DMS153 treated with DMSO at 0.1 percent for 48 hours (cell line): ENCODE measurements around the gene OR2T27.
"Not testable (repeated sequence)": the region's sequence is repeated elsewhere in the genome, so short reads cannot be mapped to it uniquely, and the experiment has no call there.

ENCODE experiments used
- DNase-seq: peaks from one replicate; lab custom pipeline; 2025; ENCODE audit not compliant: unreplicated experiment; lab: John Stamatoyannopoulos, UW

Gene OR2T27

GRCh38 chr1:248641583-248641982 lies 13.7 kb downstream of the OR2T27 start:
- not testable (repeated sequence) for DNase-seq

- not testable (repeated sequence) for DNase-seq
Measured at GRCh38 chr1:248640906-248641305, 14.4 kb downstream of the OR2T27 start.

DNA sequence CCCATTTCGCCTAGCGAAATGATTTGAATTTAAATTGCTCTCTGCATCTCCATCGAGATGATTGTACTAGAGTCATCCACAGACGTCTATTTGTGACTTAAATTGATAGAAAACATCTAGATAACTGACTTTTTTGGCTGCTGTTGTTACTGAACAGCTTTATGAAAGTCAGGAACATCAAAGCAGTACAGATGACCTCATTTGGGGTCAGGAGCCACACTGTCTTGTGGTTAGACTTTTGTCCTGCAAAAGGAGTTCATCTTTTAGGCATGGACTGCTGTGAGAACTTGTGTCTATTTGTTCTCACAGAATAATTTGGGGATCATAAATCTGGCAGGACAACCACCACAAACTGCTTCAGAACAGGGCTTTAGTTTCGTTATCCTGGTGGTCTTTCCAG lies 15.7 kb downstream of the OR2T27 start:
- not testable (repeated sequence) for DNase-seq

GRCh38 chr1:248636612-248637011 lies 18.7 kb downstream of the OR2T27 start:
- not testable (repeated sequence) for DNase-seq

DNA sequence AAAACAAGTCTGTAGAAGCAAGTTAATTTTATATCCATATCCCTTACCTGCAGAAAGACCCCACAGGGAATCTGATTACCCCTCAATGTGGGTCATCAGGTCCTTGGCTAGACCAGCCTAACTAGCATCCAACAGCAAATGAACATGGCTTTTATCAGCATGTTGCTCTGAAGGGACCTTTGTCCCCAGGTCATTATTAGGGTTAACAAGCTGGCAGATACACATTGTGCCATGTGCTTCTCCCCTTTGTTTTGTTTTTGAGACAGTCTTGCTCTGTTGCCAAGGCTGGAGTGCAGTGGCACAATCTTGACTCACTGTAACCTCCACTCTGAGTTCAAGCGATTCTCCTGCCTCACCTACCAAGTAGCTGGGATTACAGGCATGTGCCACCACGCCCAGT lies 20.3 kb downstream of the OR2T27 start, which contains the start of gene OR2T11:
Gene OR2T11, minus strand, starts transcription at position 101 of the 400 bp plus-strand sequence. CDS start 7,963 bp downstream, outside the sequence.
- DNase-seq, result not testable (repeated sequence)

GRCh38 chr1:248631354-248632008 lies 23.8 kb downstream of the OR2T27 start:
- DNase-seq, result no peak

GRCh38 chr1:248630551-248630950 lies 24.8 kb downstream of the OR2T27 start:
- DNase-seq, result no peak

GRCh38 chr1:248627971-248628844 lies 27.1 kb downstream of the OR2T27 start:
- DNase-seq, result no peak

- no peak for DNase-seq
Measured at GRCh38 chr1:248625971-248626370, 29.4 kb downstream of the OR2T27 start.

DNA sequence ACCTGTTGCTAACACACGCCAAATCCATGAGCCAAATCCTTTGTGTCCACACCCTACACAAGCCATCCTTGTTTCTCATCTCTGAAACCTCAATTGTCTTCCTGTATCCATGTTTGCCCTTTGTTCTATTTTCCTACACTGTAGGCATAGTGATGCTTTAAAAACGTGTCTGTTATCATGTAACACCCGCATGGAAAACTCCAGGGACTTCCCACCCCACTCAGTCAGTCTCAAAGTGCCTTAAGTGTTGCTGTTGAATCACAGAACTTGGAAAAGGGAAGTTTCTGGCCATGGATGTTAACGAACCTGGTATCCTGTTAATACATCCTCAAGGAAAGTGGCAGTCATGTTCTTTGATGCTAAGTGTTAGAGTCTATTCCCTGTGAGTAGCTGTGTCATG lies 30.2 kb downstream of the OR2T27 start:
- DNase-seq, result no peak

DNA sequence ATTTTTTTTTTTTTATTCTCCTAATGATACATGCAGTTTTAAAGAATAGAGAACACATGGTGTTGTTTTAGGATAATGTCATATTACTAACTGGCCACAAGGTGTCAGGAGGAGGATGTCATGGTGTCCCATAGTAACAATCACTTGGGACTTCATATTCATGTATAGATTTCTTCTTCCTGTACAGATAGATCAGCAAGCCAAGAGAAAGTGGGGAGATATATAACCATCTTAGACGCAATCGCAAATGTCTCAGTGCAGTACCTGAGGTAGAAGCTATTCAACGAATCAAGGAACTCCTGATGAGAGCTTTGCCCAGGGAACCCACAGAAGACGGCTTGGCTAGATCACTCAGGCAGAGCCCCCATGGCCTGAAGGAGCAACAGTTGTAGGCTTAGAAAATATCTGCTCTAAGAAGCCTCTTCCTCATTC lies 32.7 kb downstream of the OR2T27 start:
- DNase-seq, result peak; percentile 85

- no peak for DNase-seq
Measured at GRCh38 chr1:248621770-248622169, 33.6 kb downstream of the OR2T27 start.

DNA sequence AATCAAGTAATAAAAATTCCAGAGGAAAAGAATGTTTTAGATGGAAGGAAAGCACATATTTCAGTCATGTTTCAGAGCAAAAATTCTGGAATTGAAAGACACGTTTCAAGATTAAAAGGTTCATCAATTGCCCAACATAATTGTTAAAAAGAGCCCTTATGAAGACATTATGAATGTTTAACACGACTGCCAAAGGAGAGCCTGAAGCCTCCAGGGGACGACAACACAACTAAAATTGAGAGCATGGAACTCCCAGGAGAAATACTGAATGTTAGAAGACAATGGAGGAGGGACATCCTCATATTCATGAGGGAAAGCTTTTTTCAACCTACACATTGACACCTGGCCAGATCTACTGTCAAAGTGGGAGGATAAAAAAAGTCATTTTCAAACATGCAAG lies 36.5 kb downstream of the OR2T27 start:
- DNase-seq, result peak; percentile 84

- no peak for DNase-seq
Measured at GRCh38 chr1:248618119-248618518, 37.2 kb downstream of the OR2T27 start.

- no peak for DNase-seq
Measured at GRCh38 chr1:248613742-248614141, 41.6 kb downstream of the OR2T27 start.

- DNase-seq, result no peak
Measured at GRCh38 chr1:248611883-248612414, 43.4 kb downstream of the OR2T27 start.

- DNase-seq, result no peak
Measured at GRCh38 chr1:248610301-248610700, 45.0 kb downstream of the OR2T27 start.
